HS-27A (cell line): ENCODE measurements around the gene TTLL3.
"Not testable (repeated sequence)": the region's sequence is repeated elsewhere in the genome, so short reads cannot be mapped to it uniquely, and the experiment has no call there.

Source experiments
- DNase-seq: peaks from one replicate; pipeline ENCODE4 v3.0.0-alpha.2; 2012; ENCODE audit warnings: low read depth, missing footprints

Gene TTLL3

GRCh38 chr3:9872067-9872466 is 62.0 kb downstream of the TTLL3 start:
- not testable (repeated sequence) for DNase-seq

DNA sequence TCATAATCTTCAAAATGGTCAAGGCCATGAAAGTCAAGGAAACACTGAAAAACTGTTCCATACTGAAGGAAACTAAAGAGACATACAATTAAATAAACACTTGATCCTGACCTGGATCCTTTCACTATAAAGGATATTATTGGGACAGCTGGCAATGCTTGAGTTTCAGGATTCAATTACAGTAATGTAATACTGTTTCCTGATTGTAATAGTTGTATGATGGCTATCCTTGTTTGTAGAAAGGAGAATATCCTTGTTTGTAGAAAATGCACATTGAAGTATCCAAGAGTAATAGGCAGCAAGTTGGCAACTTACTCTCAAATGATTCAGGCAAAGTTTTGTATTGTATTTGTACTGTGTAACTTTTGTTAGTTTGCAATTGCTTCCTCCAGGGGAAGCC is 65.4 kb downstream of the TTLL3 start:
- DNase-seq = no peak

DNA sequence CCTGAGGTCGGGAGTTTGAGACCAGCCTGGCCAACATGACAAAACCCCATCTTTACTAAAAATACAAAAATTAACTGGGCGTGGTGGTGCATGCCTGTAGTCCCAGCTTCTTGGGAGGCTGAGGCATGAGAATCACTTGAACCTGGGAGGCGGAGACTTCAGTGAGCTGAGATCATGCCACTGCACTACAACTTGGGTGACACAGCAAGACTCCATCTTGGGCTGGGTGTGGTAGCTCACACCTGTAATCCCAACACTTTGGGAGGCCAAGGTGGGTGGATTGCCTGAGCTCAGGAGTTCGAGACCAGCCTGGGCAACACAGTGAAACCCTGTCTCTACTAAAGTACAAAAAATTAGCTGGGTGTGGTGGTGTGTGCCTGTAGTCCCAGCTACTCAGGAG is 66.2 kb downstream of the TTLL3 start:
- not testable (repeated sequence) for DNase-seq

DNA sequence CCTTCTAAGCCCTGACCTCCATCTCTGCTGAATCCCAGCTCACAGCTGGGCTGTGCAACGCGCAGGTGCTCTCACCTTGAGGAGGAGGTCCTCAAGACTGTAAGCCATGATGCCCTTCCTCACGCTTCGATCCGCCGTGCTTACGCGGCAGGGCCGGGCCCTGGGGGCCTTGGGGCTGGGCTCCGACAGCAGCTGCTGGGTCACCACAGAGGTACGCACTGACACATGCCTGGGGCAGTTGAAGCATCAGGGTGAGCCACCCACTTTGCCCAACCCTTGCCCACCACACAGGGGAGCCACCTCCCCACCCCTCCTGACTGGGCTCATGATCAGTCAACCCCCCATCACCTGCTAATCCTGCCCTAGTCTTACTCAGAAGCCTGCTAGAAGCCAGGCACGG is 66.9 kb downstream of the TTLL3 start:
- DNase-seq = no peak

DNA sequence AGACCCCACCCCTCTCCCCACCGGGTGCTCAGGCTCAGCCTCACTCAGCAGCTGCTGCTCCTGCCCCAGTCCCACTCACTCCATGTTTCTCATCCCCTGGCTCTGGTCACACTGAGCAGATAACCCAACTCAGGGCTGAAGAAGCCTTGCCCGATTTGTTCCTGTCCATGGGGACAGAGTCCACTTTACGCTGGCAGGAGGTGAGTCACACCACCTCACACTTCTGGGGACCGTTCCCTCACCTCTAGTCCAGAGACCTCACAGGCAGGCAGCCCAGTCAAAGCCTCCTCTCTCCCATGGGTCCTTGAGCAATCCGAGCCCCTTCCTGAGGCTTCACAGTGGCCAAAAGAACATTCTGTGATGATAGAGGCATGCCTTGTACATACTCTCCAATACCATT is 68.6 kb downstream of the TTLL3 start:
- no peak for DNase-seq

DNA sequence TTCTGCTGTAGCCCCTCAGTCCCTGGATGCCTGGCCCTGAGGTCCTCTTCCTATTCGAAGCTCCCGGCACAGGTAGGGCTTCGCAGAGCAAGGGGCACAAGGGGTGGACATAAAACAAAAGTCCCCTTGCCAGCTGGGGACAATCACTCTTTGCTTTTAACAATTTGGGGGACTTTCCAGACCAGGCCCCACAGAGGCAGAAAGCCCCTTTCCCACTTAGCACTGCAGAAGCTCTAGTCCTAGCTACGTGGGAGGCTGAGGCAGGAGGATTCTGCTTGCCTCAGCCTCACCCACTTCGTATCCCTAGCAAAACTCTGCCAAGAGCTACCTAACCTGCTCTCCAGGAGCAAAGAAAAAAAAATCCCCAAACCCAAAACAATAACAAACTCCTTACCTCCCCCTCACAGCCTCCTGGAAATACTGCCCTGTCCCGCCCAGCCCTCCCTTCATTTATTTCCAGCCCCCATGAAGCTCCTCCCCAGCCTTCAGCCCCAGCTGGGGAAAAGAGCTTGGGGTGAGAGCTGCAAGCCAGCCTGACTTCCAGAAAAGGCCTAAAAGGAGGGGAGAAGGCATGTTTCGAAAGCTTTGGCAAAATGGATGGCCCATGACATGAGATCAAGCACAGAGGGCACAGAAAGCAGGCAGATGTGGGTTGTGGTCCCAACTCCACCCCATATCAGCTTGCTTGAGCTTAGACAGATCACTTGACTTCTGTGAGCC is 69.9 kb downstream of the TTLL3 start, which contains the start of gene CIDEC:
Gene CIDEC, minus strand, starts transcription at position 424 of the 720 bp plus-strand sequence. CDS start 1,767 bp downstream, outside the sequence.
- no peak for DNase-seq

DNA sequence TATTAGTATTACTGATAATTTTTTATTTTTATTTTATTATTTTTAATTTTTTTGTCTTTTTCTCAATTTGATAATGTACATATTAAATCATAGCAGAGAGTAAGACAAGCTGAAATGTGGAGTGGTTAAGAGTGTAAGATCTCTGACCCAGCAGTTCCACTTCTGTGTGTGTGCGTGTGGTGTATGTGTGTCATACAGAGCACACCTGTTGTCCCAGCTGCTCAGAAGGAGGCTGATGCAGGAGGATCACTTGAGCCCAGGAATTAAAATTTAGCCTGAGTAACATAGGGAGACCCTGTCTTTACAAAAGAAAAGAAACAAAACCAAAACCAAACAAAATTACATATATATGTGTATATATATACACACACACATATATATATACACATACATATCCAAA is 71.4 kb downstream of the TTLL3 start:
- DNase-seq = no peak

DNA sequence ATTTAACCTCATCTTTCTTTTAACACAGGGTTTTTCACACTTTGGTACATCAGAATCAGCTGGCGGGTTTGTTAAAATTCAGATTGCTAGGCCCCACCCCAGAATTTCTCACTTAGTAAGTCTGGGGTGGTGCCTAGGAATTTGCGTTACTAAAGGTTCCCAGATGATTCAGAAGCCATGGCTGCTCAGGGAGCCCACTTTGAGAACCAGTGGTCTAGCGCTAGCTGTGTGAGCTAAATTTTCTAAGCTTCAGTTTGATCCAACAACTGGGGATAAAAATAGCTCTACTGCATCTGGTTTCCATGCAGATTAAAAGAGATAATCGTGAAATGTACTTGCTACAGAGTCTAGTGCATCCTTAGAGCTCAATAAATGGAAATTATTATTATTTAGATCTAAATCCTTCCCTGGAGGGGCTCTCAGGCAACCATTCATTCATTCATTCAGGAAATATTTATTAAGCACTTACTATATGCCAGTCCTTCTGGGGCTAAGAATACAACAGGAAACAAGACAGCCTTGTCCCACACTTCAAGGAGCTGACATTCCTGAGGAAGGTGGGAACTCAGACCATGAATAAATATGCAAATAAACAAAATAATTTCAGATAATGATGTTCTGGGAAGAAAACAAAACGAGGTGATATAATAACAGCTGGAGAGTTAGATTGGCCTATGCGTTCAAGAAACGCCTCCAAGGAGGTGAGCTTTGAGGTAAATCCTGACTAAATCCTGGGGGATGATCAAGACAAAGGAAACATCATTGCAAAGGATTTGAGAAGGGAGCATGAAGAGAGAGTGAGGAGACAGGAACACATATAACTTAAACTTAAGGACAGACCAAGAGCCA is 73.9 kb downstream of the TTLL3 start:
- DNase-seq = no peak

DNA sequence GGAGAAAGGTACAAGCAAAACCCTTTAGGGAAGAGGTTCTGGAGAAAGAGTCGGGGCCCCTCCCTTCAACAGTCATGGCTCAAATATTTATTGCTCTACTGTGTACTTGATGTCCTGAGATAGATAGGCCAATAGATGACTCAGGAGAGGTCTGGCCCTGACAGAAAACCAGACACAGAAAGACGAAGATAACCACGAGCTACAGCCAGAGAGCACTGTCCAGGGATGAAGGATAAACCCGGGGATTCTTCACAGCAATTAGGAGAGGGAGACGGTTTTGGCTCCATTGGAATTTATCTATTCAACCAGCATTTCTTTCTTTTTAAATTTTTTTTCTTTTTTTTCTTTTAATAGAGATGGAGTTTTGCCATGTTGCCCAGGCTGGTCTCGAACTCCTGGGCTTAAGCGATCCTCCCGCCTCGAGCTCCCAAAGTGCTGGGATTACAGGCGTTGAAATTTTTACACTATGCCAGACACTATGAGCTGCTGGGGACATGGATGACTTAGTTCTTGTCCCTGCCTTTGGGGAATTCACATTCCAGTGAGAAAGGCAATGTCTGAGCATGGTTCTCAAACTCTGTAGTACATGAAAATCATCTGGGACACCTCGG is 74.6 kb downstream of the TTLL3 start:
- peak; percentile 65 for DNase-seq
